ENCODE data around the gene YARS1. TPM values are rescaled to one million over a fixed set of nuclear protein-coding genes. Genes with fewer than 3 reads are reported as not detected.
A peak's percentile ranks its signal among the peaks of the same experiment; 100 is the strongest.

Gene YARS1
- total RNA-seq, 1 donor from 2014 or later: 160 TPM

DNA sequence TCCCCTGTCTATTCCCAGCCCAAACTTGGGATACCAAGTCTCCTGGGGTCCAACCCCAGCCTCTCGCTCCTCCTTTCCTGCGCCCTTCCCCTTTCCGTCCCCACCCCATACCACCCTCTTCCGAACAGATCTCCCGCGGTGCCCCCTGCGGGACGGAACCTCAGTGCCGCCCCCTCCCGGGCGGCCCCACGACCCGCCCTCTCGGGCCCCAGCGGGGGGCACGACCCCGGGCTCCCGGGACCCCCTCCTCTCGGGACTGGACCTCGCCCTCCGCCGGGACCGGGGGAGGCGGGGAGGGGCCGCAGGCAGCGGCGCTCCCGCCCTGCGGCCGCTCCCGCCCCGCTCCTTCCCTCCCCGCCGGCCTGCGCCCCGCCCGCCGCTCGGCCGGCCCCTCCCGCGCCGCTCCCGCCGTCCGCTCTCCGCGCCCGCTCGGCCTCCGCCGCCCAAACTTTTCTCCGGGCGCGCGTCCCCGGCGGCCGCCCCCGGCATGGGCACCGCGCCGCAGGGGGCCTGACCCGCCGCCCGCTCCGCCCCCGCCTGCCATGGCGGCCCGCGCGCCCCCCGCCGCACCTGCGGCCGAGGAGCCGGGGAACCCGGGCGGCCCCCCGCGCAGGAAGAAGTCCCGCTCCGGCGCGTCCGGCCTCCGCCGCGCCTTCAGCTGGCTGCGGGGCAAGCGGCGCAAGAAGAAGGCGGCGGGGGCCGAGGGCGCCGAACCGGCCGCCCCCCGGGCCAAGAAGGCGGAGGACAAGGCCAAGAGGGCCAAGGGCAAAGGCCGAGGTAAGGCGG is 75.6 kb downstream of the YARS1 start:
- no peak for DNase-seq (ENCODE audit: low spot score)
- Mint-ChIP-seq H3K9me3 (ENCODE audit: low read depth) (no peaks in the 10 kb centered on the region), H3K27ac (ENCODE audit: unreplicated experiment) (no peak overlapping the region), H3K4me3 (ENCODE audit: unreplicated experiment) (peak overlapping the region; percentile 75), H3K27me3 (ENCODE audit: low read depth) (no peaks in the 10 kb centered on the region), H3K36me3 (ENCODE audit: low read depth) (no peaks in the 10 kb centered on the region), H3K4me1 (ENCODE audit: low read depth) (peaks cover 13% of the 10 kb centered on the region)
- TF ChIP-seq CTCF (IDR thresholded peaks at IDR 0.05): peak; percentile 76

DNA sequence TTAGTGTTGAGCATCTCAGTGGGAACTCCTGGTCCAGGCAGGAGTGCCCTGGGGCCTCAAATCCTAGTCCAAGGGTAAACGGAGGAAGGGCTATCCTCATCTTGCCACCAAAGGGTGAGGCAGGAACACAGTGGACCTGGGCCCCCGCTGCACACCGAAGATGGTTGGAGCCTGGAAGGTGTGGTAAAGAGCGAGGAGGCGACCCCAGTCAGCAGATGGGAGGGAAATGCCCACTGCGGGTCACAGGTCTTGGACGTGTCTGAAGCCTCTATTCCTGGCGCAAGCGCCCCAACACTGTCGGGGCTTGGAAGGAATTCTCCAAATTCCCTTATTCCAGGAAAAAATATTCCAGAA is 76.1 kb downstream of the YARS1 start:
- Mint-ChIP-seq H3K9me3 (ENCODE audit: low read depth) (no peaks in the 10 kb centered on the region), H3K4me1 (ENCODE audit: low read depth) (peaks cover 15% of the 10 kb centered on the region), H3K27ac (ENCODE audit: unreplicated experiment) (no peak overlapping the region), H3K27me3 (ENCODE audit: low read depth) (no peaks in the 10 kb centered on the region), H3K36me3 (ENCODE audit: low read depth) (no peaks in the 10 kb centered on the region), H3K4me3 (ENCODE audit: unreplicated experiment) (peak overlapping the region; percentile 75)
- no peak for DNase-seq (ENCODE audit: low spot score)
- TF ChIP-seq CTCF (IDR thresholded peaks at IDR 0.05): no peak

DNA sequence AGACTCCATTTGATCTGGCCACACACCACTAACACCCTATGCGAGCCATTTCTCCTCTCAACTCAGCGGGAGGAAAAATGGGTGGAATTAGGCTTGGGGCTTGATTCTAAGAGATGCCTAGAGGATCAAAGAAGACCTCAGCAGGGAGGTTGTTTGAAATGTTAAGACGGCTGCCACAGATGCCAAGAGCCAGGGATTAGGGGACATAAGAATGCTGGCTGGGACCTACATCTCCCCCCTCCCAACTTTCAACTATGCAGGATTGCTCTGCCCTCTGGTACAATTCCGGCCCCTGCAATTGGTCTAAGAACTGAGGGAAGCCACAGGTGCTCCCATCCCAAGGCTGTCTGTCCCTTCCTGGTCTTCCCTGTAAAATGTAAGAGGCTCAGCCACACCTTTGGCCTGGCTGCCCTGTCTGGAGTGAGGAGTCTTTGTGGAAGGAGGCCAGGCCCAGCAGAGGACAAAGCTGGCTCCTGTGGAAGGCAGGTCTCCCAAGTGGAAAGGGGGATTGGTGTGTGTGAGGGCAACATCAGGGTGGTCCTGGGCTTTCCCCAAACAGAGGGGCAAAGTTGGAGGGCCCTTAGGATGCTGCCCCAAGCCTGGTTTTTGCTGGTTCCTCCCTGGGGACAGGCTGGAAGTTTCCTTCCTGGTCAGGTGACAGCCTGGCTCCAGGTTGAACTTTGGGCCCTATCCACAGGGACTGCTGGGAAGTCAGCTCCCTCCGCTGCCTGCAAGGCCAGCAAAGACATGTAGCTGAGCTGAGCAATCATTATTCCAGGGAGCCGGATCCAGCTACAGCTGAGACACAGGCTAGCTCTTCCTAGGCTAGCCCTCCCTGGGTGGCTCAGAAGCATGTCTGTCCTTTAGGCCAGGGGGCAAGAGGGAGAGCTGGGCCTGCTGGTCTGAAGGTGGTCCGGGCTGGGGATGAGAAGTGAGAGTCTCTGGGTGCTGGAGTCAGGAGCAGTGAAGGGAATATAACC is 80.1 kb downstream of the YARS1 start:
- no peak for DNase-seq (ENCODE audit: low spot score)
- Mint-ChIP-seq H3K27me3 (ENCODE audit: low read depth) (no peaks in the 10 kb centered on the region), H3K27ac (ENCODE audit: unreplicated experiment) (peak overlapping the region; percentile 65), H3K9me3 (ENCODE audit: low read depth) (no peaks in the 10 kb centered on the region), H3K4me1 (ENCODE audit: low read depth) (peaks cover 5% of the 10 kb centered on the region), H3K4me3 (ENCODE audit: unreplicated experiment) (no peak overlapping the region), H3K36me3 (ENCODE audit: low read depth) (no peaks in the 10 kb centered on the region)
- no peak for TF ChIP-seq CTCF (IDR thresholded peaks at IDR 0.05)

GRCh38 chr1:32733582-32734321 is 83.4 kb downstream of the YARS1 start:
- H3K4me1 Mint-ChIP-seq (ENCODE audit: low read depth): peaks cover 10% of the 10 kb centered on the region
- H3K27me3 Mint-ChIP-seq (ENCODE audit: low read depth): no peaks in the 10 kb centered on the region
- H3K9me3 Mint-ChIP-seq (ENCODE audit: low read depth): no peaks in the 10 kb centered on the region
- no peak for TF ChIP-seq CTCF (IDR thresholded peaks at IDR 0.05)
- DNase-seq (ENCODE audit: low spot score): no peak
- H3K36me3 Mint-ChIP-seq (ENCODE audit: low read depth): no peaks in the 10 kb centered on the region
- H3K4me3 Mint-ChIP-seq (ENCODE audit: unreplicated experiment): no peak overlapping the region
- H3K27ac Mint-ChIP-seq (ENCODE audit: unreplicated experiment): no peak overlapping the region

All from chondrocyte (in vitro differentiated cells).